ENCODE measurements around the gene RSBN1. TPM values are rescaled to one million over a fixed set of nuclear protein-coding genes. Genes with fewer than 3 reads are reported as not detected.
"Not testable (repeated sequence)": the region's sequence is repeated elsewhere in the genome, so short reads cannot be mapped to it uniquely, and the experiment has no call there.

Gene RSBN1
- total and polyA plus RNA-seq, 10 of the 15 experiments (the other 5 are each of a cell fraction or from before 2014, with no cell fraction given), result 2.9 to 26.8 (median 11.5) TPM

DNA sequence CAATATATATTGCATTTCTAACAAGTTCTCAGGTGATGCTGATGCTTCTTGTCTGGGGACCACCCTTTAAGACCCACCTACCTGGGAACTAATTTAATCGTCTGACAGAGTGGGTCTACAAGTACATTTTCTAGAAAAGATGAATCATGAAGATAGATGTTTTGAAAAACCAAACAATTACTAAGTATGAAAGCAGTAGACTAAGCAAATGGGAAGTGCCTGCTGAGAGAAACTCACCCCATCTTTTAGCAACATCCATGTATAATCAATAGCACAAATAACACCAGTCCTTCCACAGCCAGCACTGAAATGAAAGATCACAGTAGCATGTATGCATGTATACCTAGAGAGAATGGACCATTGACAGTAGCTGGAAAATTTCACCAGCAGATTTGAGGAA lies 42.0 kb upstream of the RSBN1 start (continued):
- TF ChIP-seq BCLAF1 (IDR thresholded peaks at IDR 0.05) (no peak), SUPT20H (IDR thresholded peaks at IDR 0.05; ENCODE audit: borderline replicate concordance, control insufficient read depth, low read depth, low read length) (no peak)

DNA sequence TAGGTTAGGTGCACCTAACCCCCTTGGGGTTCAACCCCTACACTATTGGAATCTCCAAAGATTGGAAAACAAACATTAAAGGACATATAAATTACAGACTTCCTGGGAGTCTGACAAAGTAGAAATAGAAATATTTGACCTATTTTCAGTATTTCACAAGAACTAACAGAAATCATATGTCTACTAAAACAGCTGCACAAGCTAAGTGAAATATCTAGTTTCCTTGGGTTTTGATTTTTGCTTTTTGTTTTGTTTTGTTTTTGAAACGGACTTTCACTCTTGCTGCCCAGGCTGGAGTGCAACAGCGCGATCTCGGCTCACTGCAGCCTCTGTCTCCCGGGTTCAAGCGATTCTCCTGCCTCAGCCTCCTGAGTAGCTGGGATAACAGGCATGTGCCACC lies 40.4 kb upstream of the RSBN1 start:
- H3K9ac ChIP-seq (ENCODE audit: control insufficient read depth, insufficient read depth, low read length); H3K4me2 ChIP-seq (ENCODE audit: control insufficient read depth, insufficient read depth); H4K20me1 ChIP-seq (ENCODE audit: control insufficient read depth, insufficient read depth); FAIRE-seq; H3K9me3 ChIP-seq (replicated peaks; ENCODE audit: control insufficient read depth, insufficient read depth, low read length); H3K4me1 ChIP-seq (ENCODE audit: control insufficient read depth, insufficient read depth, low read length); H3K79me2 ChIP-seq (ENCODE audit: control insufficient read depth, insufficient read depth, low read length); BruUV-seq (replicated peaks); intact Hi-C loops (cut with micrococcal nuclease; ENCODE audit: unreplicated experiment); H3K27me3 ChIP-seq (replicated peaks in 1 of 2; ENCODE audit: control insufficient read depth in 2 of 2, insufficient read depth in 2 of 2, low read length in 1 of 2); in situ Hi-C loops (cut with MboI); ATAC-seq; H3K27ac ChIP-seq (ENCODE audit: control insufficient read depth, insufficient read depth); H3K4me3 ChIP-seq; H2AFZ ChIP-seq (ENCODE audit: control insufficient read depth, low read depth, low read length); SMC1A ChIA-PET (ENCODE audit: uncharacterized antibody, unreplicated experiment); RAD21 ChIA-PET (ENCODE audit: unreplicated experiment); DNase-seq (ENCODE audit: low read depth, low spot score); CTCF ChIA-PET: not testable (repeated sequence)
- 94% methylated on average over 6 of the region's 6 CpGs for WGBS (ENCODE audit: insufficient coverage, insufficient replicate concordance, low lambda C conversion rate, missing lambda C conversion rate)
- POLR2A ChIA-PET, result interaction anchor here (0.6 kb wide), 1 partner anchor 28 kb away, joined by 3 read pairs; no protein-coding TSS in a partner anchor
- H3K36me3 ChIP-seq (ENCODE audit: control insufficient read depth in 2 of 2, insufficient read depth in 2 of 2, low read length in 1 of 2), result peaks cover 0 to 24% of the 10 kb centered on the region in 2 experiments; a peak in 2 of 4 replicates

Data from GM12878 (cell line).